GM21723 (cell line): ENCODE data around the gene FZD7.

Experiments
- ATAC-seq: cut with Tn5 transposase; IDR thresholded peaks from one replicate; pipeline ENCODE4 v1.9.1; 2021; ENCODE audit warnings: mild to moderate bottlenecking, moderate library complexity; ENCODE audit not compliant: unreplicated experiment

The FZD7 gene

DNA sequence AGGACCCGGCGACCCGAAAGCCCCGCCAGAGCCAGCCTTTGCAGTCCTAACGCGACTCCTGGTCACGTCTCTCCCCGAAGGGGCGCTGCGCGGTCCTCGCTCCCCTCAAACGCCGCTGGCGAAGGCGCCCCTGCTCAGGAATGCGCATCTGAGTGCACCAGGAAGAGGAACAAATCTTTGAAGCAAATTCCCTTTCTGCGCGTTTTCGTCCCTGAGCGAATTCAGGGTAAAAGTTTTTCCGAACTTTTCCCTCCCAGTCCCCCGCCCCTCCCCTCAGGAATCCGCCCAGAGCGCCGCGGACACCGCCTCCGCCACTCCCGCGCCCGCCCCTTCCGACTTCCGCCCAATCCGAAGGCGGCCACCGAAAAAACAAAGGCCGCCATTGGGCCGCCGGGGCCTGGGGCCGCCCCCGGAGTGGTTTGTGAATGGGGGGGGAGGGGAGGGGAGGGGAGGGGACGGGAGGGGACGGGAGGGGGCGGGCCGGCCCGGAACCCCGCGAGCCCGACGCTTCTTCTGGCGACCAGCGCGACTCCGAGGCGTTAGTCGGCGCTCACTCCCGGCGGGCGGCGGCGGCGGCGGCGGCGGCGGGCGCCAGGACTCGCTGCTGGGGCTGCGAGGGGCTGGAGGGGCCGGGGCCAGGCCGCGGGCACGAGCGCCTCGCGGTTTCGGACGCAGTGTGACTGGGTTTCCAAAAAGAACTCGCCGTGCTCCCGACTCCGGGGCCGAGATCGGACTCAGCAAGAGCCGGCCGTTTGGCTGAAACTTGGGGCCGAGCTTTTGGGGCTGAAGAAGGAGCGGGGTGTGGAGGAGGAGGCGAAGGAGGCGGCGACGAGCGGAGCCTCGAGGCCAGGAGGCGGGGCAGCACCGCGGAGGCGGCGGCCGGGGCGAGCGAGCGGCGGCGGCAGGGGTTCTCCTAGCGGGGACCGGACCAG, at the start of gene FZD7:
TSS of gene FZD7 (plus strand) at position 539 of the 932 bp plus-strand sequence. CDS start 793 bp downstream, outside the sequence.
- ATAC-seq, result peak; percentile 83

DNA sequence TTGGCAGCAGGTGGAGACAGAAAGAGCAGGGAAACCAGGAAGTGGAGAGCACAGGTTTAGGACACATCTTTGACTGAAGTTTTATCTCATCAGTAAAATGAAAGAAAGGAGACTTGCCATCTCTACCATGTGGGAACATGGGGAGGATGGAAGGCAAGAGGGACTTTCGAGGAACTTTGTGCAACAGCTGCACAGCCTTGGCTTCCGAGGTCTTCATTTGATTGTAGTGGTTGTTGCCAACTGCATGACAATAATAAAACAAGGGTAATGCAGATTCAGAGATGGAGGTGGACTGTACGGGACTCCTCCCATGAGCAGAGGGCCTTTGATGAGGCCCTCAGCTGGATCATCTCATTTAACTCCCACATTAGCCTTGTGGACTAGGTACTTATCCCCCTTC, 49.3 kb upstream of the FZD7 start:
- ATAC-seq, result no peak

DNA sequence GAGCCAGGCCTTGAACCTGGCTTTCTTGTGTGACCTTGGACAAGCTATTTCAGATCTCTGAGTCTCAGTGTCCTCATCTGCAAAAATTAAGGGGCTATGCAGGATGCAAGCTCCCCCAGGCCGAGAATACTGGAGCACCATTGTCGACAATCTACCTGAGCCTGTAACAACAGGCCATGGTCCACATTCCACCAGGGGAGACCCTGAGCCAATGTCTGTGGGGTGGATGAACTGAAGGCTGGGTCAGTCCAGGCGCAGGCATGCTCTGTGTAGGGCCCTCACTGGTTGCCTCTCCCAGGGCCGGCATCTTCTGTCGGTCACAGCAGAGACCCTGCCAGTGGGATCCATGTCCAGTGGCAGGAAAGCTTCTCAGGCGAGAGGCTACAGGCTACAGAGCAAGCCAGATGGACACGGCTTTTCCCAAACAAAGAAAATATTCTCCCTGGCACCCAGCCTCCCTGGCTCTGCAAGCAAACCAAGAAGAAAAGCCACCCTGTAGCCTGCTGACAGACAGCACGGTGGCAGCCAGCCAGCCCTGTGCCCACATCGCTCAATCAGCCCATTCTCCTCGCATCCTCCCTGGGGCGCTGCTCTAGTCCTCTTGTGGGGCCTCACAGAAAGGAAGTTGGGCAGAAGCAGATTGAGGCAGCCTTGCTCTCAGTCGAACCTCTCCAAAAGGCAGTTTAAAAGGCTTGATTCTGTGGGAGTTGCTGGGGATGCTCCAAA, 48.7 kb upstream of the FZD7 start:
- no peak for ATAC-seq

DNA sequence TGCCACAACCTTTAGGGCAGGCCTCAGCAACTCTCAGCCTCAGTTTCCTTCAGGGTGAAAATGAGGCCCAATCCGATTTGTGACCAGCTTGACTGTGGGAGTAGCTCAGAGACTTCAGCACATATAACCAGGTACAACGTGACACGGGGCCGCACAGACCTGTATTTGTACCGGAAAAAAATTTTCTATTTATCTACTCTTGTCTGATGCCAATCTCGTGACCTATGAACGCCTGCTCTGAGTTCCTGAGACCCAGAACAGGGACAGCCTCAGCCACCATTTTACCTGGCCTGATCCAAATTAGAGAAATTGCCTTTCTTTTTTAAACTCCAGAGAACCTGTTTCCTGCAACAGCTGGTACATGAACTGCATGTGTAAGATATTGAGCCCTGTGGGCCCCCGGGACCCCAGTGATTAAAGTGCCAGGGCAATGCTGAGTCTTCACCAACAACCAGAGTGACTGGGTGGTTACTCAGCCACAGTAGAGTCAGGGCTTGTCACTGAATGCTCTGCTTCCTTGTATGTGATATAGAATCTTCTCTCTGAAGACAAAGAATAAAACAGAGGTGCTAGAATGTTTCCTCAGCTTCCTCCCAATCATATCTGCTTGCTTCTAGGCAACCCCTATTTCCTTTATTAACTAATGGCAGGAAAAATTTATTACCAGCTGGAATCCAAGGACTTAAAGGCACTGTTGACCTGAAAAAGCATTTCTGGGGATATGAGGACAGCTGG, 47.8 kb upstream of the FZD7 start:
- no peak for ATAC-seq

DNA sequence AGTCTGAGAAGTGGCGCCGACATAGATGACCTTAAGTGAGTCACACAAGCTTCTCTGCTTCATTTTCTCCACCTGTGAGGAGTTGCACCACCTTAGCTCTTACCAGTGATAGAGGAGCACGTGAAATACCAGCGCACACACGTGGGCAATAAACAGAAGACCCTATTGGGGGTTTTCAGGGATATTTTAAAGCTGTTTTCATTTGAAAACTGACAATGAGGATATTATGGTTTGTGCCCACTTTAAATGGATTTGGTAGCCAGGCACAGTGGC, 47.3 kb upstream of the FZD7 start:
- ATAC-seq, result no peak

DNA sequence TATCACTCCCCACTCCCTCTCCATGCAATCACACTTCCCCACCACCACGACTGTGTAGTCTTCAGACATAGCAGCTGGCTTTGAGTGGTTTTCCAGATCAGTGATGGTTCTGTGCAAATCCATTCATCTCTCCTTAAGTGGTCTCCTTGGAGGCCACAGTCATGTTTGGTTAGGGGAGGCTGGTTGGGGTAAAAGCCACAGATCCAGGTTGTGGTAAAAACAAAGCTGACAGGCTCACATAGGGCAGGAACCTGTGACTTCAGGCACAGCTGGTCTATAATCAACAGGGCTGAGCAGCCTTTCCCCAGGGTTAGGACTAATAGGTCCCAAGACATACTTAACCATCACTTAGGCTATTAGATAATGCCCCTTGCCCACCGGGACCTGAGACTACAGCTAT, 46.2 kb upstream of the FZD7 start:
- no peak for ATAC-seq

DNA sequence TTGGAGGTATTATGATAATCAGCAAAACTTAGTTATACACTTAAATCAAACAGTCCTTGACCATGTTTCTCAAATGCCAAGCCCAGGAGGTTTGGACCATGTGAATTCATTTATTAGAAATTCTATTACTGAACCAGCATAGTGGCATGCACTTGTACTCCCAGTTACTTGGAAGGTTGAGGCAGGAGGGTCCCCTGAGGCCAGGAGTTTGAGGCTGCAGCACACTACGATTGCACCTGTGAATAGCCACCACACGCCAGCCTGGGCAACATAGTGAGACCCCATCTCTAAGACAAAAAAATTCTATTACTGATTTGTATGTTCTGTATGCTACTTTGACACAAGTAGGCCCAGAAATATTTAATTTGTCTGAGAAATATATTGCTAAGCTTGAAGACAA, 43.6 kb upstream of the FZD7 start:
- no peak for ATAC-seq

DNA sequence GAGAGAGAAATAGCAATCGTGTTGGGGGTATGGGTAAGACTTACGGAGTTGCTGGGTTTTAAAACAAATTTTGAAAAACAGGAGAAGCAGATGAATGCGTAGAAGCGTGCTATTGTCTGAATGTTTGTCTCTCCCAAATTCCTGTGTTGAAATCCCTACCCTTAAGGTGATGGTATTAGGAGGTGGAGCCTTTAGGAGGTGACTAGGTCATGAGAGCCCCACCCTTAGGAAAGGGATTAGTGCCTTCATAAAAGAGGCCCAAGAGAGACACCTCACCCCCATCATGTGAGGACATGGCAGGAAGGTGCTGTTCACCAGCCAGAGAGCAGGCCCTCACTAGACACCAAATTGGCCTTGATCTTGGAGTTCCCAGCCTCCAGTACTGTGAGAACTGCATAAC, 40.7 kb upstream of the FZD7 start:
- ATAC-seq, result no peak

DNA sequence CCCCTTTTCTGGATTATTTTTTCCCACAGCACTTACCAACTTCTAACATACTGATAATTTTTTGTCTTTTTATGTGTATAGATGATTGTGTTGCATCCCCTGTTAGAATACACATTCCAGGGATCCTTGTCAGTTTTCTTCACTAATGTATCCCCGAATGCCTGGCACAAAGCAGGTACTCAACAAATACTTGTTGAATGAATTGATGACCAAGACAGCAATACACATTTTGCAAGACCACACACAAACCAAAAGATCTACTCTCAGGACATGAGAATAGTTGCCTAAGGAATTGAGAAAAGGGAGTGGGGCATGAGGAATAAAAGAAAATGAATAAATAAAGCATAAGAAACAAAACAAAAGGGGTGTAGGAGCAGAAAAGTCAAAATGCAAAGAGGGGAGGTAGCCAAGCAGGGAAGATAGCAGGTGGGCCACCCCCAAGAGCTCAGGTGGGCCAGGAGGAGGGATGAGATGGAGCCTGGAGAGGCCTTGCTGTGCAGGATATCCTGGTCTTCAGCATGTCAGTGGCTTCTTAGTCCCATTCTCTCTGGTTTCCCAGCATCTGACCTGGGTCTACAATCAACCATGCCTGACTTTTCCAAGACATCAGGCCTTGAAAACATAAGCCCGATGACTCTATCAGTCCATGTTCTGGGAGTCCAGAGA, 38.5 kb upstream of the FZD7 start:
- no peak for ATAC-seq

DNA sequence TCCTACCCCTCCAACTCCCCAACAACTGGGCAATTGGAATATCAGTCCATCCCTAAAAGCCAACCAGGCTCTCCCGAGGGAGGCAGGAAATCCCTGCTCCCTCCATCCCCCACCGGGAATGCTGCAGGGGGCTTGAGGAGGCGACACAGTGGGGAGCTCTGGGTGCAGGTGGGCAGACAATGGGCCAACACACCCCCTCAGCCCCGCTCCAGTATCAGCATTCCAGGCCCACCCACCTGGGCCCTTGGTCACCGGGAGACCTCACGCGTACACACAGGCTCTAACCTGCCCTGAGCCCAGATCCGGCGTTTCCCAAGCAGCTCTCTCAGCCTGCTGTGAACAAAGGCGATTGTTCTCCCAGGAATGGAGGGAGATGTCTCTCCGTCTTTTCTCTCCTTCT, 37.6 kb upstream of the FZD7 start:
- ATAC-seq, result no peak

DNA sequence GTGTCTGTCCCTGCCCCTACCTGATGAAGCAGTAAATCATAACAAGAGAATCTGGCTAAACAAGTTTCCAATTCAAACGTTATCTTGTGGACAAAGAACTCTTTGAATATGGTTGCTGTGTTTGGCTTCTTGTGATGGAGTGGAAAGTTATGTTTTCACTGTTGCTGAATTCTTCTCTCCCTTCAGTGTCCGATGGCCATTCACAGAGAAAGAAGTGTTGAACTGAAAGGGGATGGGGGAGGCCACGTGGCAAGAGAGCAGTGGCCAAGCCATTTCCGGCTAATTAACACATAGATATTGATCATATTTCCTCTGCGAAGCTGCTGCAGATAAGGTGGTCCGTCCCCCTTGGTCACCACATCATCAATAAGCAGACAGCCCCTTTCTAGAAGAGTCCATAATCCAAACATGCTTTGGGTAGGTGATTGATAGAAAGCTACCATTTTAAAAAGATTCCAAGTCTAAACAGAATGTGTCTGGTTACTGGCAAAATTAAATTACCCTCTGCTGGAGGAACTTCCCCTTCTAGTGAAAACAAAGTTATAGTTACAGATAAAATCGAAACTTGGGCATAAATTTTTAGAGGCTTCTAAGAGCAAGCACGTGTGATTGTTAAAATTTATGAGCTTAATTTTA, 36.9 kb upstream of the FZD7 start:
- ATAC-seq, result no peak

DNA sequence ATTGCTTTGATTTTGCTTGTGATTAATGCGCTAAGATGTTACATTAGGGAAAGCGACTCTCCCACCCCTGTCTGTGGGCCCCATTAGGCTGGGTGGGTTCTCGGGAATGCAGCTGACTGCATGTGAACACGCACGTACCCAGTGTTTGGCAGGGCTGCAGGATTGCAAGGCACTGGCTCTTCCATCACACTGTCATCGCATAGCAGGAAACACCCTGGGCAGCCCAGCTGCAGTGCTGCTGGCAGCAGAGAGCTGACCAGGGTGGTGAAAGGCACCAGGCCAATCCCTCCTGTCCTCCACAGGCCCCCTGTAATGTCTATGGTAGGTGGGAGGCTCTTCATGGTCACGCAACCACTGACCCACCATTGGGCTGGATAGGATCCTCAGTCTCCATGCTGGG, 34.4 kb upstream of the FZD7 start:
- ATAC-seq, result no peak

DNA sequence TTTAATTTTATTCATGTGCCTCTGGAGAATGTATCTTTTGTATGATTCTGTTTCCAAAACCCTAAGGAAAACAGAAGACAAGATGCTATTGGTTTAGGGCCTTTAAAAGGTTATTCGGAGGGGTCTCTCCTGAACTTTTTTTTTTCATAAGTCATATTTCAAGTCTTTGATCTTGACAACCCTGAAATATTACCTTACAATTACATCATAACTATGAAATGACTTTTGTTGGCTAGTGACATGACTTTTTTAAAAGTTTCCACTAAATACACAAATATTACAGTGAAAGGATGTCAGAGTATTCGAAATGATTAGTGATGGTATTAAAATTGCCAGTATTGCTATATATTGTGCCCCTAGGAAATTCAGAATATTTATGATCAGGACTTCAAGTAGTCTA, 31.8 kb upstream of the FZD7 start:
- ATAC-seq, result no peak

DNA sequence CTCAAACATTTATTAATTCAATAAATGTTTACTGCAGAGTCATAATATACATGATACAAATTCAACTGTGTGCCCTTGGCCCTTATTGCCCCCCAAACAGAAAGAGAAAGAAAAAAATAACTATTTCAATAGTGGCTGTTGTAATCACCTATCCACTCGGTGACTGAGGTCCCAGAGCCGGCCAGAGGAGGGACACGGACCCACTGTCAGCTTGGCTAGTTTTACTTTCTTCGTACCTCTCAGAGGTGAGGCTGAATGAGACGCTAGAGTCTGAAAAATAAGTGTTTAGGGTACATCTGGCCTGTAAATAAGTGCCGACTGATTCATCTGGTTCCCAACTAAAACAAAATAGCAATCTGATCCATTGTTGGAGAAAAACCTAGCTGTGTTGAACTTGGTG, 31.3 kb upstream of the FZD7 start:
- no peak for ATAC-seq

DNA sequence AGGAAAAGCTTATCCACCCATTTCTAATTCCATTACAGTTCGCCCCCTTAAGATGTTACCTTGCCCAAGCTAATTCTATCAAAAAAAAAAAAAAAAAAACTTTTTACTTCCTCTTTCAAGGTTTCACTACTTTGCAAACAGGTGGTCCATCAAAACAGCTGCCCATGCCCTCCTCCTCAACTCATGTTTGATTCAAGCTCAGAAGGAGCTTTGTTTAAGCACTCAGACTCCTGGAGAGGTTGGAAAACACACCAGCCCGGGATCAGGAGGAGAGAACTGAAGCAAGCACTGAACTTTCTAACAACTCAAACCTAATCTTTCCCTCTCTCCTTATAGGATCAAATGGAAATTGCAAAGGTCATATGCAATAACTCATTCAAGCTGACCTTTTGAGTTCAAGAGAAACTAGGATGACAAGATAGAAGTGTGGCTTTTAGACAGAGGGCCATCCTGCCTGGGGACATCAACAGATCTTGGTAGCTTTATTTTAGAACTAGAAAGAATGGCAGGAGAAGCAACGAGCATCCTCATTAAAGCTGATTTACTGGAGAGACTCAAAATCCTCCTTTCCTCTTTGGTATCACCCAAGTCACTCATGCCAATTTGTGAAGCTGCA, 28.3 kb upstream of the FZD7 start:
- peak; percentile 42 for ATAC-seq

DNA sequence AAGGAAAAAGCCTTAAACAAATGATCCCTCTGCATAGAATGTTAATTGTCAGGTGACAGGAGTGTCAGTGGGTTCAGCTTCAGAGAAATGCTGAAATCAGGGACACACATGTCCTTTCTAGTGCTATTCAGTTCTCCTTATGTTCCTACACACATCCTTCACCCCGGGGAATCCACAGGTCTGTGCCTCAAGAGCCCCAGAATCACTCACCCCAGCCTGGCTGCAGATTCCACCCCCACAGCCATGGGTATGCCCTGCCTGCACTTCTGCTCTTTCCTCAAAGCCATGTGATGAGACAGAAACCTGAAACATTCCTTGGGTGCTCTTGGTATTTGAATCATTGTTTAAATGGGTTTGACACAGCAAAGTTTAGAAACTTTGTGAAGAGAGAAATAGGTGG, 27.4 kb upstream of the FZD7 start:
- ATAC-seq, result no peak

DNA sequence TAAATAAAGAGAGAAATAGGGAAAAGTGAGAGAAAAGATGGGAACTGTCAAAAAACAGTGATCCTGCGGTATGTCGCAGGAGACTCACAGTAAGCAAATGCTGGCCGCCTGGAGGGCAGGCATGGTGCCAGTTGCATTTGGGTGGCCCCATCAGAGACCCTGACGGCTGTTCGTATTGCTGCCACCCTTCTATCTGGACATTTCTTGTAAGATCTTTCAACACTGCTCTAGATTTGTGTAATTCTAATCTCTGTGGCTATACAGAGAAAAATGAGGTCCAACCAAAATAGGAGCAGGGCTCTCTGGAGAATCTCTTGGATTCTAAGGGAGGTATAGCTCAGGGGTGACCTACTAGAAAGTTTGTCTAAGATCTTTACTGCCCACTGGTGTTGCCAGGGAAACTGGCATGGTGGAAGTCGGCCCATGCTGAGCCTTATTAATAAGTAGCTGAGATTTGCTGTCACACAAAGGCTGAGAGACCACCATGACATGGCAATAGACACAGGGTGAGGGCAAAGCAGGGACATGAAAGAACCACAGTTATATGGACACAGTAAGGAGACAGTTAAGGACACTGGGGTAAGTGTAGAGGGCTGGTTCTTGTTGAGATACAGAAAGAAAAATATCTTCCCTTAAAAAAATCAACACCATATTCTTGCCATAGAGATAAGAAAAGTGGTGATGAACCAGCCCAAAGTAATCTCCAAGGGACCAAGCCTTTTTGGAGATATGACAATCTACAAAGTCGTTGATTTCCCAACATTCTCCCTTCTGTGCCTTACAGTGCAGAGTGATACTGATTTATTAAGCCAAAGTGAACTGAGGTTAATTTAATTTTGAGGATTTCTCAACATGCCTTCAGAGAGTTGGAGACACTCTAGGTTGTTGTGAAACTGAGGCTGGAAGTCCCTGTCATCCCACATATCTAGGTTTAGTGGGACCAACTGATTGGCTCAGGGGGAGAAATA, 26.4 kb upstream of the FZD7 start:
- ATAC-seq, result no peak

DNA sequence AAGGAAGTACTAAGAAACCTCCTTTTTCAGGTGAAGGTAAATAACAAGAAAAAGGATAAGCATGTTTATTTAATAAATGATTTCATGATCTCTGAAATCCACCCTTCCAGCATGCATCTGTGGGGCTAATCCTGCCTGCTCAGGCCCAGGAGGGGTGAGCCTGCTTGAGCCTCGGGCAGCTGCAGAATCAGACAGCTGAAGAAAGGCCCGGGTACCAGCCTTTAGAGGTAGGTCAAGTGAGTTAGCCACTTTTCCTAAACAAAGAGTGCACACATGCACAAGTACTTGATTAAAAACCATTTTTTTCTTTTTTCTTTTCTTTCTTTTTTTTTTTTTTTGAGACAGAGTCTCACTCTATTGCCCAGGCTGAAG, 25.7 kb upstream of the FZD7 start:
- no peak for ATAC-seq

DNA sequence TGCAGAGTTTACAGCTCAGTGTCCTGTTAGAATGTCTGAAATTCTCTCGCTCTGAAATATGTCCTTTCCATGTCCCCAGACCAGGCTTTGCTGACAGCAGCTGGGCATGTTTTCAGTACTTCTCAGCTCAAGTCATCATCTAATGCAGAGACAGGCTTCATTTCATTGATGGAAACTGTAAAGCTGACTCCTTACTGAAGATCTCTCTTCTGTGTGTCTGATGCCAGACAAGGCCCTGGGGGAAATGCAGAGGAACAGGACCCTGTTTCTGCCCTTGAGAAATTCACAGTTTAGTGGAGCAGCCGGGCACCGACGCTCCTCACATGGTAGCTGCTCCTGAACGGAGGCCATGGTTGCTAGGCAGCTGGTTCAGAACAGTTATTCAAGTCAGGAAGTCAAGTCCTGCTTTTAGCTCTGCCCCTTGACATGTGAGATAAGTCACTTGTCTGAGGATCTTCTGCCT, 24.6 kb upstream of the FZD7 start:
- no peak for ATAC-seq
